Stimulated activated CD4-positive, alpha-beta T cell treated with anti-CD3 and anti-CD28 coated beads, TNF-alpha, amount 100 ng/mL, for 4 hours (primary cell): Measurements from ENCODE around the gene ITLN2.
"Not testable (repeated sequence)": the region's sequence is repeated elsewhere in the genome, so short reads cannot be mapped to it uniquely, and the experiment has no call there.

Source experiments
- DNase-seq, 3 experiments: peaks; one replicate each; pipeline ENCODE4 v3.0.0-alpha.2; 2020; ENCODE audit warnings: low read depth in 3 of 3

The ITLN2 gene

DNA sequence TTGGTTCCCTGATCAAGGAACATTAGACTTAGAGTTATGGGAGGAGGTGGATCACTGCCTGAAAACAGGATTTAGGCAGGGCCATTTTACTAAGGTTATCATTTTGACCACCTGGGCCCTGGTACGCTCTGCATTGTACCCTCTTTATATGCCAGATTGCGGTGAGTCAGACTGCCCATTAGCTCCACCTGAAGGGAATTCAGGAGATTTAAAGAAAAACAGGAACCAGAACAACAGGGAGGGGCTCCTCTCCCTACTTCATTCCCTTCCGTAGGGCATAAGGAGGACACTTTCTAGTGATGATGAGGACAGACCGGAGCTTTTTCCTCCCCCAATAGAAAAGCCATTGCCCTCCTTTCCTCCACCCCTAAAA, 49.0 kb downstream of the ITLN2 start:
- no peak for DNase-seq

DNA sequence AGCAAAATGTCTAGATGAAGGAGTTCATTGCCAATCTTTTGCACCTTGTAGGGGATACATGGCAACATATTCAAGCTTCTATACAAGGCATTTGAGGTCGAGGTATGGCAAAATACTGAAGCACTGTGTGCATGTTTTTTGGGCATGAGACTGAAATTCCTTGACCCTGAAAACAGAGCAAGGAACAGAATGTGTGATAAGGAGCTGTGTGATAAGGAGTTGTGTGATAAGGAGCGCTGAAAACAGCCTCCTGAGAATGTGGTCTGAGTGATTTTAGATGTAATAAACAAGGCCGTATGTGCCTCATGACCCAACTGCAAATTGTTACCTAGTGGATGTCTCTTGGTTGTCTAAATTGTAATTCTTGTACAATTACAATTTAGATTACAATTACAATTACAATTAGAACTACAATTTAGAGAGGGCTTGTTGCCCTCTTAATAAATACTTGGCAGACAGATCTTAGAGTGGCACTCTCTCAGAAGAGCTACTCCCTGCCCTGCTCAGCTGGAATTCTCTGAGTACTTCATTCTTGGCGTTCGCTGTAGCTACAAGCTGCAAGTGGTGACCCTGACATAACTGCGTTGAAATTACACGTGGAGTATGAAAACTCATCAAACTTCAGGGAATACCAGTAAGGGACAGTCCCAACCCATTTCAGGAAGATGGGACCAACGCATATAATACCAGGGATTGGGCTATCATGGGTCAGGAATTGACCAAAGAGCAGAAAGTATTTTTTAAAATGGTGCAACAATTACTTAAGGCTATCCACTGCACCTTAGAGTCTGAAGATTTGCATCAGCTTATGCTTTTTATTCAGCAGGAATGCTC, 49.6 kb downstream of the ITLN2 start:
- DNase-seq, result no peak

- DNase-seq, result not testable (repeated sequence)
Observed at GRCh38 chr1:160902251-160902650, 52.4 kb downstream of the ITLN2 start.

DNA sequence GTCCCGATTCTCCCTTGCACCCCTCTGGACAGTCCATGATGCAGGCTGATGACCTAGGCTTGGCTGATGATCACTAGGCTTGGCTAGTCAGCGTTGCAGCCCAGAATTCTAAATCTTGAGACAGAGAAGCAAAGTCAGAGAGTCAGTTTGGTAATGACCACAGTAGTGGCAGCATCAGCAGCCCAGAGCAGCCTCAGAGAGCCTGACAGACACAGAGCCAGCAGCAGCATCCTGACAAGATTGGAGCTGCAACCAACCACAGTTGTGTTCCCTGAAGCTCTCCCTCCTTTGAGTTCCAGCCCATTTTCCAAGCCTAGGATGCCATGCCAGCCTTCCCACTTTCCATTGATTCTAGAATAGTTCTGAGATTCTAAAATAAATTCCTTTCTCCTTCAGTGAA, 52.8 kb downstream of the ITLN2 start:
- no peak for DNase-seq

- not testable (repeated sequence) for DNase-seq
Observed at GRCh38 chr1:160900683-160901082, 53.9 kb downstream of the ITLN2 start.
